ENCODE measurements around the gene ARMH3.

Gene ARMH3

DNA sequence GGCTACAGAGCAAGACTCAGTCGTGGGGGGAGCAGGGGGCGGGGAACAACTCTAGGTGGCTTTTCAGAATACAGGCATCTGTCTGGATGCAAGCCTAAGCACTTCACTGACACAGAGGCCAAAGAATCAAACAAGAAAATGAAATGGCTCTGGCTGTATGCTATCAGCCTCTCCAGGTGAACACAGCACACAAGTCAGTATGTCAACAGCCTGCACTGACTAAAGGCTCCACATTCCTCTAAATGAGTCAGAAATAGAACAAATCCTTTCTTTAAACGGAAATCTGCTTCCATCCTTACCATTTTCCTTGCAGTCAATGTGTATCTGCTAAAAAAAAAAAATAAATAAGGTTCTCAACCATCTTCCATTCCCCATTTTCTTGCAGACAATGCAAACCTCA lies 88.3 kb downstream of the ARMH3 start:
- H3K4me3 ChIP-seq (ENCODE audit: low read depth, low read length), result no peak overlapping the region
- no peak for TF ChIP-seq POLR2A (IDR thresholded peaks at IDR 0.05; ENCODE audit: extremely low read depth, insufficient read length)
- TF ChIP-seq, protein P1, sequence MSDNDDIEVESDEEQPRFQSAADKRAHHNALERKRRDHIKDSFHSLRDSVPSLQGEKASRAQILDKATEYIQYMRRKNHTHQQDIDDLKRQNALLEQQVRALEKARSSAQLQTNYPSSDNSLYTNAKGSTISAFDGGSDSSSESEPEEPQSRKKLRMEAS (IDR thresholded peaks at IDR 0.05; ENCODE audit: low read depth, low read length), result no peak
- no peak for TF ChIP-seq MYC (IDR thresholded peaks at IDR 0.05; ENCODE audit: low read depth, low read length)
- TF ChIP-seq, protein P2, sequence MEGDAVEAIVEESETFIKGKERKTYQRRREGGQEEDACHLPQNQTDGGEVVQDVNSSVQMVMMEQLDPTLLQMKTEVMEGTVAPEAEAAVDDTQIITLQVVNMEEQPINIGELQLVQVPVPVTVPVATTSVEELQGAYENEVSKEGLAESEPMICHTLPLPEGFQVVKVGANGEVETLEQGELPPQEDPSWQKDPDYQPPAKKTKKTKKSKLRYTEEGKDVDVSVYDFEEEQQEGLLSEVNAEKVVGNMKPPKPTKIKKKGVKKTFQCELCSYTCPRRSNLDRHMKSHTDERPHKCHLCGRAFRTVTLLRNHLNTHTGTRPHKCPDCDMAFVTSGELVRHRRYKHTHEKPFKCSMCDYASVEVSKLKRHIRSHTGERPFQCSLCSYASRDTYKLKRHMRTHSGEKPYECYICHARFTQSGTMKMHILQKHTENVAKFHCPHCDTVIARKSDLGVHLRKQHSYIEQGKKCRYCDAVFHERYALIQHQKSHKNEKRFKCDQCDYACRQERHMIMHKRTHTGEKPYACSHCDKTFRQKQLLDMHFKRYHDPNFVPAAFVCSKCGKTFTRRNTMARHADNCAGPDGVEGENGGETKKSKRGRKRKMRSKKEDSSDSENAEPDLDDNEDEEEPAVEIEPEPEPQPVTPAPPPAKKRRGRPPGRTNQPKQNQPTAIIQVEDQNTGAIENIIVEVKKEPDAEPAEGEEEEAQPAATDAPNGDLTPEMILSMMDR (IDR thresholded peaks at IDR 0.05; ENCODE audit: low read depth, low read length), result no peak
- DNase-seq (ENCODE audit: low read depth), result no peak

DNA sequence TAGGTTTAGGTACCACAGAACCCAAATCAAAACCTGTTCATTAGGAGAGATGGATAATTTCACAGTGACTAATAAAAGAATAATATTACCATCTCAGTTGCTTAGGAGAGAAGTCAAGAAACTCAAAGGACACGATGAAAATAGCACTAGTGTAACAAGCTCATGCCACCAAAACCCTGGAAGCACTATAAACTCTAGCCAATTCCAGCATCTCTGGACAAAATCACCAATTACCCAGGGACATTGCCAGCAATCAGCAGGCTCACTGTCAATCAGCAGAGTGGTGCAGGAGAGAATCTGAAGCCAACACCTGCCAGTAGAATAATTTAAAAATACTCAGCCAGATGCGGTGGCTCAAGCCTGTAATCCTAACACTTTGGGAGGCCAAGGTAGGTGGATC lies 88.9 kb downstream of the ARMH3 start:
- no peak for DNase-seq (ENCODE audit: low read depth)
- H3K4me3 ChIP-seq (ENCODE audit: low read depth, low read length), result no peak overlapping the region
- TF ChIP-seq MYC (IDR thresholded peaks at IDR 0.05; ENCODE audit: low read depth, low read length), result no peak
- no peak for TF ChIP-seq POLR2A (IDR thresholded peaks at IDR 0.05; ENCODE audit: extremely low read depth, insufficient read length)
- TF ChIP-seq, protein P2 (IDR thresholded peaks at IDR 0.05; ENCODE audit: low read depth, low read length), result no peak
- TF ChIP-seq, protein P1 (IDR thresholded peaks at IDR 0.05; ENCODE audit: low read depth, low read length), result no peak

DNA sequence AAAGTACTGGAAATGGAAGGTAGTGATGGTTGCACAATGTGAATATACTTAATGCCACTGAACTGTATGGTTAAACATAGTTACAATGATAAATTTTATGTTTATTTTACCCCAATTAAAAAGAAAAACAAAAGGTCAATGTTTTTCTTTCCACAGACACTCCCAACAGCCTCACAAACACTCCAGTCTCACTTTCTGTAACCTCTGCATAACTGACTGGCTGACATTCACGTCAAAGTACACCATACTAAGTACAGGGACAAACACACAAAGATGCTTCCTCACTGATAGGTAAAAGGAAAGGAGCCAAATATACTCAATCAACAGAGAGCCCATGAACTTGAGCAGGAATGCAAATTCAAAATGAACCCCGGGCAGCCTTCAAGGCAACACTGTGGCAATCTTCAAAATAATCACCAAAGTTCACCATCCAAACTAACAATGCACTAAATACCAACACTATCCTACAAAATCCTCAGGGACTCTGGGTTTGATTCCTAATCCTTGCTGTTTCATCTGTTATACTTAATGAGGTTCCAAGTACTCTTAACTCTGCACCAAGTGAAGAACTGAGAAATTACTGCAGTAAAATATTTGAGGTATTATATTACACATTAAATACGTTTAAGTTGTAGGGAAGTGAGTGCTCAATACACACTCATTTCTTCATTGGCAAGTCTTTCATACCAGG lies 90.8 kb downstream of the ARMH3 start:
- TF ChIP-seq MYC (IDR thresholded peaks at IDR 0.05; ENCODE audit: low read depth, low read length) (no peak), POLR2A (IDR thresholded peaks at IDR 0.05; ENCODE audit: extremely low read depth, insufficient read length) (no peak)
- TF ChIP-seq, protein P2 (IDR thresholded peaks at IDR 0.05; ENCODE audit: low read depth, low read length), result no peak
- TF ChIP-seq, protein P1 (IDR thresholded peaks at IDR 0.05; ENCODE audit: low read depth, low read length), result no peak
- H3K4me3 ChIP-seq (ENCODE audit: low read depth, low read length), result no peak overlapping the region
- no peak for DNase-seq (ENCODE audit: low read depth)

DNA sequence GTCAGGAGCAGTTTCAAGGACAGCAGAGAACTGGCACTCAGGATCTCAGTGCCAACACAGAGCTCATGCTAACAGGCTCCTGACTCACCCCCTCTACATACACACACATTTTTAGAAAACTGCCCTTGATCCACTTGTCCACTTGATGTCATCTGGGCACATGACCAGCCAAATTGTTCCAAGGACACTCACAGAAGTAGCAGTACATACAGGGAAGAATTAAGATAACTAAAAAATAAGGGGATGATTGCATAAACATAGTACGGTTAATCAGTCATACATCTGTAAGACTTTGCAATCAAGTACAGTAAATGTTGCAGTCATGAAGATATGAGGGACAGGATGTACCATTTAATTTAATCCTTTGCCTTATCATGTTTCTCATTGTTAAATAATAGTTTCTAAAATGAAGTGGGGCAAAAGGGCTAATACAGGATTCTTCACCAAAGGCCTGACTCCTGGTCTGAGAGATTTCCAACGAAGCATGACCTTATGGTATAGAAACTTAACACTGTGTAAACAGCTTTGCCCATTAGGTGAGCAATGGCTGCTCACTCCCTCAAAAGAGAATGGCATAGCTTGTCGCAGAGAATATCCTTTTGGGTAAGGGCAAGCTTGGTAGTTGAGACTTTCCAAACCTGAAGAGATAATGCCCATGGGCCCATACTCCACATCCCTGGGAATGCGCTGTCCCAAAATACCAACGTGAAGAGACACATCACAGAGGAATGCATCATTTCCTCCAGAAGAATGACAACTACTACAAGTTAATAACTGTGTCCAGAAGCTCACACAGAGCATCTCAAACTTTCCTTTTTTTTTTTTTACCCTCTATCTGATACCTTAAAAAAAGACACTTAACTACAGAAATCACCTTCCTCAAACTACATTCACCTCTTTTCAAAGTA lies 94.1 kb downstream of the ARMH3 start:
- no peak for DNase-seq (ENCODE audit: low read depth)
- TF ChIP-seq, protein P1 (IDR thresholded peaks at IDR 0.05; ENCODE audit: low read depth, low read length), result no peak
- TF ChIP-seq, protein P2 (IDR thresholded peaks at IDR 0.05; ENCODE audit: low read depth, low read length), result no peak
- no peak for TF ChIP-seq POLR2A (IDR thresholded peaks at IDR 0.05; ENCODE audit: extremely low read depth, insufficient read length)
- no peak for TF ChIP-seq MYC (IDR thresholded peaks at IDR 0.05; ENCODE audit: low read depth, low read length)
- H3K4me3 ChIP-seq (ENCODE audit: low read depth, low read length), result no peak overlapping the region

DNA sequence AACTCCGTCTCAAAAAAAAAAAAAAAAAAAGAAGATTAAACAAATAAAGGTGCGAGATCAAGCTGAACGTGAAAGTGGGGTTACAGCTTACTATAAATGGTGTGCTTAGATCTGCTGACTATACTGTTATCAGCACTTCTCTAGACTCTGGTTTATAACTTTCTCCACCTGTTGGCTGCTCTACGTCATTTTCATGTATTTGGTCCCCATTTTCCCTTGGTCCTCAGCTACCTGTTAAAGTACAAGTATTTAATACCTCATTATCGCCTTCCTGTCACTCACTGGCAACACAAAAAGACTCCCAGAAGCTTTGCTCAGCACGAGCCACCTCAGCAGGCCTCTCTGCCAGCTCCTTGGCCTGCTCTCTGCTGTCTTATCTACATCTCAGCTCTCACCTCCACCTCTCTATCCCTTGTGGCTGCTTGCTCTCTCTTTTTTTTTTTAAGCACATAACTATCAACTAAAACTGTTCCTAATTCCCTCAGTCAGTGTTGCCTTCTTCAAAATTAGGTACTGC lies 95.0 kb downstream of the ARMH3 start:
- TF ChIP-seq MYC (IDR thresholded peaks at IDR 0.05; ENCODE audit: low read depth, low read length), result no peak
- TF ChIP-seq, protein P1 (IDR thresholded peaks at IDR 0.05; ENCODE audit: low read depth, low read length), result no peak
- no peak for TF ChIP-seq POLR2A (IDR thresholded peaks at IDR 0.05; ENCODE audit: extremely low read depth, insufficient read length)
- TF ChIP-seq, protein P2 (IDR thresholded peaks at IDR 0.05; ENCODE audit: low read depth, low read length), result no peak
- H3K4me3 ChIP-seq (ENCODE audit: low read depth, low read length), result no peak overlapping the region
- DNase-seq (ENCODE audit: low read depth), result no peak
